Adrenal gland (tissue), 12 donors: ENCODE measurements around the gene SEMA6D. TPM values are rescaled to one million over a fixed set of nuclear protein-coding genes. Genes with fewer than 3 reads are reported as not detected.

Source experiments
- DNase-seq, 7 donors: peaks; one replicate each; pipeline ENCODE4 v3.0.0-alpha.2; 2019 to 2020
- H3K27ac ChIP-seq, 5 donors: fragments of 200-600 bp; sonication (generic) in 4 of 5; 1 replicate in 3 of 5; 2 replicates in 2 of 5; pipeline versions ENCODE4 v1.5.1 to v1.8.0; 2016 to 2020; ENCODE audit warnings: mild to moderate bottlenecking in 1 of 5
- H3K27me3 ChIP-seq: fragments of 200-600 bp; 2 replicates; pipeline ENCODE4 v1.8.0; 2021
- H3K36me3 ChIP-seq, 2 donors: fragments of 200-600 bp; replicated peaks in 1 of 2; 1 replicate in 1 of 2; 2 replicates in 1 of 2; pipeline versions ENCODE4 v1.5.1 to v1.8.0; 2018 to 2022
- H3K4me1 ChIP-seq, 2 donors: fragments of 200-600 bp; replicated peaks in 1 of 2; 1 replicate in 1 of 2; 2 replicates in 1 of 2; pipeline versions ENCODE4 v1.5.1 to v1.8.0; 2018 to 2021
- H3K4me3 ChIP-seq, 4 donors: fragments of 200-600 bp; sonication (generic) in 3 of 4; one replicate each; pipeline ENCODE4 v1.5.1; 2016 to 2018
- H3K9me3 ChIP-seq, 3 donors: fragments of 200-600 bp; sonication (generic) in 1 of 3; replicated peaks in 1 of 3; 1 replicate in 2 of 3; 2 replicates in 1 of 3; pipeline versions ENCODE4 v1.5.1 to v1.8.0; 2016 to 2021
- CTCF ChIP-seq, 6 experiments: fragments of 450-650 bp in 4 of 6; fragments of 200-600 bp in 2 of 6; sonication (generic) in 1 of 6; IDR thresholded peaks; 1 replicate in 5 of 6; 2 replicates in 1 of 6; pipeline versions ENCODE4 v1.5.1 to v1.8.0; 2016 to 2021; ENCODE audit warnings: antibody characterized with exemption in 6 of 6, mild to moderate bottlenecking in 2 of 6, moderate library complexity in 1 of 6
- POLR2A ChIP-seq, 2 donors: fragments of 450-650 bp; IDR thresholded peaks; one replicate each; pipeline ENCODE4 v1.6.1; 2017; ENCODE audit warnings: antibody characterized with exemption in 2 of 2, mild to moderate bottlenecking in 2 of 2, moderate library complexity in 1 of 2
- WGBS, 4 donors: extraction: QIAGEN DNeasy Blood & Tissue Kit in 2 of 4; methylation state at CpG; one replicate each; pipeline versions ENCODE4 v1.1.5 to v1.1.7; 2013 to 2017; 5-methylcytosine and 5-hydroxymethylcytosine counted together
- intact Hi-C, 2 donors: fragments of 100-400 bp; cut with DNase I; formaldehyde crosslinking; loops; one replicate each; pipeline versions ENCODE4 v1.14.1 to v1.15.0; 2022 to 2023
- polyA plus RNA-seq, 3 donors: library from polyadenylated mRNA; stranded (reverse); fragments of 200-250 nt in 2 of 3; fragments of 350-450 nt in 1 of 3; fragmentation: Illumina TruSeq in 1 of 3; extraction: RNeasy Lipid Tissue Mini Kit (QIAGEN cat#74804) in 1 of 3; gene quantifications; one replicate each; pipeline ENCODE4 v1.2.3, GENCODE V29; 2013 to 2014
- total RNA-seq, 9 donors: library from RNA; depleted of rRNA in 4 of 9; stranded (reverse); fragments of >200 nt in 4 of 9; fragments of 120-200 nt in 1 of 9; fragmentation: NEBNext Ultra II Directional in 1 of 9; extraction: Animal tissue kit (Norgen Biotek cat#: 25700) in 1 of 9; gene quantifications; one replicate each; pipeline versions ENCODE4 v1.1.0 to v1.2.4, GENCODE V29; 2013 to 2023
- donor health status: healthy with polysubstance abuse.
- donor health status: Bipolar disorder and iron deficiency.
- donor health status: DM: yes; HTN: yes; CAD: no.
- donor health status: DM: no; HTN: no; CAD: no.
- donor health status: DM: no; HTN: no; CAD: no.
- donor health status: DM: yes; HTN: yes; CAD: no.

Gene SEMA6D
- total and polyA plus RNA-seq, 12 donors = 0.30 to 10.3 (median 2.5) TPM

DNA sequence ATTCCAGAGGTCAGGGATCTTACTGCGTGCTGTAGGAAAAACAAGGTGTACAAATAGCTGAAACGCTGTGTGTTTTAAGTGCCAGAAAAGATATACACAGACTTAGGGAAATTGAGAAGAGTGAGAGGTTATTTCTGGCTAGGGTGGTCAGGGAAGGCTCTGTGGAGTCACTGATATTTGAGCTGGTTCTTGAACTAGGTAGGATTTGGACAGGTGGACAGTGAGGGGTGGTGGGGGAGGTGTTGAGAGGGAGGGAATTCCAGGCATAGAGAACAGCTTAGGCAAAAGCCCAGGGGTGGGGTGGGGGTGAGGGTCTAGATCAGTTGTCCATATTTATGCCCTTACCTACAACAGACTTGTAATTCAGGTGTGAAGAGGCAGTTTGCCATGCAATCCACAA lies 7.0 kb downstream of the SEMA6D start:
- Histone ChIP-seq H3K4me1 (no peaks in the 10 kb centered on the region), H3K27ac (no peak overlapping the region), H3K9me3 (no peaks in the 10 kb centered on the region), H3K4me3 (no peak overlapping the region), H3K36me3 (no peaks in the 10 kb centered on the region), H3K27me3 (no peaks in the 10 kb centered on the region)
- DNase-seq = no peak
- no peak for TF ChIP-seq CTCF (IDR thresholded peaks at IDR 0.05)
- TF ChIP-seq POLR2A (IDR thresholded peaks at IDR 0.05) = no peak
- intact Hi-C loops = no loop called here
- 84 to 92% (median 92%) methylated on average over 2 of the region's 2 CpGs for WGBS, 4 donors

DNA sequence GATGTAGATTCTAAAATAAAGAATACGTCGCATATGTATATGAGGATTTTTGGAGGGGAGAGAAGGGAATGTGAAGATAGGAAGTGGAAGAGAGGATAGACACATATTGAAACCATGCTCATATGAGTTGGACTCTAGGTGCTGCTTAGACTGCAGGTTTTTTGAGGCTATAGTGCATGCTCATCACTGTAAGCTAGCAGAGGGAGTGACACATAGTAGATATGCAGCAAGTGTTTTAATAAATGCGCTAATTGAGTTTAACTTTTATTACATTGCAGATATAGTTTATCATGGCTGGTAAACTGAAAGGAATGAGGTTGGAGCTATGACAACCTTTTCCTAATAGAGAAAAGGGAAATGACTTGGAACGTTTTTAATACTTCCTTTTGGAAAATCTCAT lies 7.7 kb downstream of the SEMA6D start:
- Histone ChIP-seq H3K4me1 (no peaks in the 10 kb centered on the region), H3K27ac (no peak overlapping the region), H3K9me3 (no peaks in the 10 kb centered on the region), H3K36me3 (no peaks in the 10 kb centered on the region), H3K27me3 (no peaks in the 10 kb centered on the region), H3K4me3 (no peak overlapping the region)
- no peak for DNase-seq
- intact Hi-C loops = no loop called here
- WGBS, 4 donors = 79 to 88% (median 84%) methylated on average over 4 of the region's 4 CpGs
- TF ChIP-seq CTCF (IDR thresholded peaks at IDR 0.05) (no peak), POLR2A (IDR thresholded peaks at IDR 0.05) (no peak)

GRCh38 chr15:47725906-47726305 lies 8.6 kb downstream of the SEMA6D start:
- Histone ChIP-seq H3K27ac (no peak overlapping the region), H3K27me3 (no peaks in the 10 kb centered on the region), H3K36me3 (no peaks in the 10 kb centered on the region), H3K9me3 (no peaks in the 10 kb centered on the region), H3K4me1 (no peaks in the 10 kb centered on the region), H3K4me3 (no peak overlapping the region)
- WGBS, 4 donors = 70 to 93% (median 73%) methylated on average over 5 to 6 of the region's 6 CpGs
- TF ChIP-seq CTCF (IDR thresholded peaks at IDR 0.05) = no peak
- TF ChIP-seq POLR2A (IDR thresholded peaks at IDR 0.05) = no peak
- DNase-seq = no peak
- intact Hi-C loops = no loop called here

GRCh38 chr15:47726399-47726823 lies 9.1 kb downstream of the SEMA6D start:
- H3K27ac ChIP-seq = no peak overlapping the region
- no peak for DNase-seq
- WGBS, 4 donors = 64 to 80% (median 71%) methylated on average over 1 of the region's 1 CpG
- H3K36me3 ChIP-seq = no peaks in the 10 kb centered on the region
- TF ChIP-seq POLR2A (IDR thresholded peaks at IDR 0.05) (no peak), CTCF (IDR thresholded peaks at IDR 0.05) (no peak)
- H3K9me3 ChIP-seq = no peaks in the 10 kb centered on the region
- no peaks in the 10 kb centered on the region for H3K4me1 ChIP-seq
- intact Hi-C loops = no loop called here
- no peak overlapping the region for H3K4me3 ChIP-seq
- no peaks in the 10 kb centered on the region for H3K27me3 ChIP-seq
